Kidney glomerular epithelial cell (primary cell): ENCODE measurements around the gene NOTUM.
"Not testable (repeated sequence)": the region's sequence is repeated elsewhere in the genome, so short reads cannot be mapped to it uniquely, and the experiment has no call there.

Source experiments
- DNase-seq: peaks from one replicate; lab custom pipeline; 2025; lab: John Stamatoyannopoulos, UW

Gene NOTUM

GRCh38 chr17:81923302-81924260 is 37.4 kb downstream of the NOTUM start:
- DNase-seq = peak; percentile 56

GRCh38 chr17:81922566-81923301 is 38.3 kb downstream of the NOTUM start:
- DNase-seq = no peak

- no peak for DNase-seq
Observed at GRCh38 chr17:81921996-81922565, 38.9 kb downstream of the NOTUM start.

- DNase-seq = no peak
Observed at GRCh38 chr17:81921537-81921862, 39.5 kb downstream of the NOTUM start.

- DNase-seq = no peak
Observed at GRCh38 chr17:81920612-81921536, 40.1 kb downstream of the NOTUM start.

GRCh38 chr17:81918832-81919545 is 42.0 kb downstream of the NOTUM start:
- no peak for DNase-seq

- DNase-seq = not testable (repeated sequence)
Observed at GRCh38 chr17:81918333-81918669, 42.7 kb downstream of the NOTUM start.

GRCh38 chr17:81917565-81918332 is 43.2 kb downstream of the NOTUM start, which contains the start of gene SIRT7:
Gene SIRT7, minus strand, starts transcription at chr17:81918176. Its CDS starts 45 bp downstream, at chr17:81918131.
- peak; percentile 55 for DNase-seq

- peak; percentile 4 for DNase-seq
Observed at GRCh38 chr17:81916234-81917001, 44.6 kb downstream of the NOTUM start.

GRCh38 chr17:81915331-81915730 is 45.7 kb downstream of the NOTUM start:
- DNase-seq = no peak

- no peak for DNase-seq
Observed at GRCh38 chr17:81914103-81914850, 46.7 kb downstream of the NOTUM start.

- DNase-seq = no peak
Observed at GRCh38 chr17:81913394-81914102, 47.4 kb downstream of the NOTUM start.

GRCh38 chr17:81912441-81913309 is 48.3 kb downstream of the NOTUM start:
- no peak for DNase-seq

GRCh38 chr17:81911969-81912368 is 49.0 kb downstream of the NOTUM start:
- DNase-seq = no peak

- DNase-seq = peak; percentile 48
Observed at GRCh38 chr17:81911277-81911961, 49.6 kb downstream of the NOTUM start, which contains the start of gene PCYT2. Gene PCYT2, minus strand, starts transcription at chr17:81911399. Its CDS starts 44 bp downstream, at chr17:81911355.

GRCh38 chr17:81910840-81911276 is 50.1 kb downstream of the NOTUM start:
- DNase-seq = no peak
